SK-N-SH (cell line): ENCODE measurements around the gene RREB1. TPM values are rescaled to one million over a fixed set of nuclear protein-coding genes. Genes with fewer than 3 reads are reported as not detected.

Source experiments
- CTCF ChIA-PET: fragments of 300-600, 350-600 bp; formaldehyde crosslinking; extraction: SDS; loops from one replicate; lab custom pipeline; 2021; lab: Yijun Ruan, JAX
- POLR2A ChIA-PET: fragments of 350-600 bp; sonication (Branson Sonifier 250); formaldehyde crosslinking; extraction: SDS; loops from one replicate; lab custom pipeline; 2020; ENCODE audit warnings: antibody characterized with exemption, inconsistent platforms; lab: Yijun Ruan, JAX
- DNase-seq: peaks from one replicate; pipeline ENCODE4 v3.0.0; 2012
- H2AFZ ChIP-seq: fragments of 200-600 bp; sonication (generic); 2 replicates; pipeline ENCODE4 v1.8.1; 2016; ENCODE audit warnings: antibody characterized with exemption, mild to moderate bottlenecking, low read depth
- H3F3A ChIP-seq: fragments of 200-600 bp; sonication (generic); replicated peaks from 2 replicates; pipeline ENCODE3; 2016; ENCODE audit warnings: antibody characterized with exemption, mild to moderate bottlenecking; ENCODE audit not compliant: insufficient read depth
- H3K27ac ChIP-seq, 2 experiments: fragments of 200-500 bp in 1 of 2; fragments of 200-600 bp in 1 of 2; sonication (Bioruptor generic) in 1 of 2; sonication (generic), shearing (Covaris generic) in 1 of 2; 2 replicates each; pipeline versions ENCODE4 v1.5.1 to v1.6.1; 2014 to 2016; ENCODE audit warnings: low read depth in 2 of 2, inconsistent platforms in 1 of 2, low read length in 1 of 2, mild to moderate bottlenecking in 1 of 2, mixed read lengths in 1 of 2
- H3K27me3 ChIP-seq: fragments of 200-600 bp; sonication (generic), shearing (Covaris generic); 2 replicates; pipeline ENCODE4 v1.6.1; 2016; ENCODE audit warnings: mixed run types; ENCODE audit not compliant: insufficient read depth
- H3K36me3 ChIP-seq, 2 experiments: fragments of 200-500 bp in 1 of 2; fragments of 200-600 bp in 1 of 2; sonication (Bioruptor generic) in 1 of 2; sonication (generic) in 1 of 2; replicated peaks in 1 of 2; 2 replicates each; pipeline versions ENCODE3 to v1.5.1; 2014 to 2016; ENCODE audit warnings: low read length in 1 of 2, mild to moderate bottlenecking in 1 of 2; ENCODE audit not compliant: insufficient read depth in 2 of 2, control insufficient read depth in 1 of 2
- H3K4me1 ChIP-seq, 2 experiments: fragments of 200-500 bp in 1 of 2; fragments of 200-600 bp in 1 of 2; sonication (Bioruptor generic) in 1 of 2; sonication (generic), shearing (Covaris generic) in 1 of 2; 2 replicates each; pipeline versions ENCODE4 v1.5.1 to v1.6.1; 2014 to 2016; ENCODE audit warnings: low read depth in 1 of 2, low read length in 1 of 2, mixed run types in 1 of 2; ENCODE audit not compliant: insufficient read depth in 2 of 2, control insufficient read depth in 1 of 2
- H3K4me2 ChIP-seq: fragments of 200-600 bp; sonication (generic), shearing (Covaris generic); 2 replicates; pipeline ENCODE4 v1.6.1; 2017; ENCODE audit warnings: mixed run types
- H3K4me3 ChIP-seq, 2 experiments: fragments of 200-500 bp in 1 of 2; fragments of 200-600 bp in 1 of 2; sonication (Bioruptor generic) in 1 of 2; sonication (generic), shearing (Covaris generic) in 1 of 2; 2 replicates each; pipeline versions ENCODE4 v1.5.1 to v1.8.1; 2014 to 2016; ENCODE audit warnings: low read depth in 2 of 2, inconsistent platforms in 1 of 2, low read length in 1 of 2, mild to moderate bottlenecking in 1 of 2, mixed read lengths in 1 of 2, moderate library complexity in 1 of 2
- H3K79me2 ChIP-seq: fragments of 200-600 bp; sonication (generic); 2 replicates; pipeline ENCODE4 v1.8.1; 2017; ENCODE audit warnings: mild to moderate bottlenecking; ENCODE audit not compliant: insufficient read depth
- H3K9ac ChIP-seq: fragments of 200-600 bp; sonication (generic); 2 replicates; pipeline ENCODE4 v1.6.1; 2017; ENCODE audit warnings: mixed run types
- H3K9me2 ChIP-seq: fragments of 200-600 bp; sonication (generic); 2 replicates; pipeline ENCODE4 v1.6.1; 2017; ENCODE audit warnings: mixed run types
- H3K9me3 ChIP-seq: fragments of 200-600 bp; sonication (generic); 2 replicates; pipeline ENCODE4 v1.6.1; 2017; ENCODE audit warnings: mixed run types, mild to moderate bottlenecking, moderate library complexity
- H4K20me1 ChIP-seq: fragments of 200-600 bp; sonication (generic); 2 replicates; pipeline ENCODE4 v1.6.1; 2017; ENCODE audit warnings: mild to moderate bottlenecking, mixed run types; ENCODE audit not compliant: insufficient read depth
- CHD2 ChIP-seq: fragments of 150-350 bp; IDR thresholded peaks from 2 replicates; pipeline ENCODE4 v1.6.1; 2018; ENCODE audit warnings: low read length; ENCODE audit not compliant: partially characterized antibody
- CTCF ChIP-seq: fragments of 200-600 bp; sonication (generic); IDR thresholded peaks from 2 replicates; pipeline ENCODE4 v1.6.1; 2017; ENCODE audit warnings: antibody characterized with exemption, mild to moderate bottlenecking, moderate library complexity
- EZH2phosphoT487 ChIP-seq: fragments of 200-600 bp; sonication (generic); IDR thresholded peaks from 2 replicates; pipeline ENCODE4 v1.6.1; 2017; ENCODE audit warnings: low read depth, mixed run types, mild to moderate bottlenecking, antibody characterized with exemption, moderate library complexity, borderline replicate concordance
- FOXM1 ChIP-seq: IDR thresholded peaks from 2 replicates; pipeline ENCODE4 v1.4.0; 2012; ENCODE audit warnings: low read depth, mild to moderate bottlenecking
- POLR2AphosphoS5 ChIP-seq: IDR thresholded peaks from 2 replicates; pipeline ENCODE4 v1.6.1; 2012; ENCODE audit warnings: low read depth, low read length
- TAF1 ChIP-seq: IDR thresholded peaks from 2 replicates; pipeline ENCODE4 v1.6.1; 2012; ENCODE audit warnings: low read depth, mild to moderate bottlenecking, low read length, moderate library complexity, borderline replicate concordance
- USF1 ChIP-seq: IDR thresholded peaks from 2 replicates; pipeline ENCODE4 v1.4.0; 2012; ENCODE audit warnings: low read depth, borderline replicate concordance
- YY1 ChIP-seq: IDR thresholded peaks from 2 replicates; pipeline ENCODE4 v1.4.0; 2012; ENCODE audit warnings: low read depth, mild to moderate bottlenecking
- ZBTB33 ChIP-seq: IDR thresholded peaks from 2 replicates; pipeline ENCODE4 v1.4.0; 2012; ENCODE audit warnings: low read depth, borderline replicate concordance
- WGBS: methylation state at CpG from one replicate; pipeline ENCODE4 v1.1.6; 2017; ENCODE audit warnings: low lambda C conversion rate; 5-methylcytosine and 5-hydroxymethylcytosine counted together
- polyA plus RNA-seq, 3 experiments: library from polyadenylated mRNA; depleted of rRNA; stranded (reverse); fragments of >200 nt; gene quantifications; 2 replicates each; pipeline ENCODE4 v1.2.3, GENCODE V29; 2012

RREB1 gene
- polyA plus RNA-seq, 1 of the 3 experiments (the other 2 are of a cell fraction) = 2.0 TPM

- Histone ChIP-seq H2AFZ (no peak overlapping the region), H3K9me2 (no peaks in the 10 kb centered on the region), H3K9ac (no peak overlapping the region), H3K36me3 (peaks cover 4 to 15% of the 10 kb centered on the region in 2 experiments), H3K79me2 (no peaks in the 10 kb centered on the region; the same call in 1 of the 2 replicates), H3K9me3 (no peaks in the 10 kb centered on the region), H4K20me1 (no peaks in the 10 kb centered on the region), H3K4me2 (no peak overlapping the region), H3K27me3 (no peaks in the 10 kb centered on the region), H3K4me1 (no peaks in the 10 kb centered on the region), H3K27ac (no peak overlapping the region), H3K4me3 (no peak overlapping the region), H3F3A (no peaks in the 10 kb centered on the region)
- no peak for TF ChIP-seq CHD2
- TF ChIP-seq FOXM1 = no peak
- no peak for TF ChIP-seq USF1
- TF ChIP-seq TAF1 = no peak
- TF ChIP-seq POLR2AphosphoS5 = no peak
- TF ChIP-seq ZBTB33 = no peak
- no peak for TF ChIP-seq EZH2phosphoT487
- TF ChIP-seq CTCF = no peak
- WGBS = 71% methylated on average over 3 of the region's 3 CpGs
- POLR2A ChIA-PET = no interaction called here
- CTCF ChIA-PET = interaction anchor here (1.1 kb wide), 1 partner anchor 34 kb away, joined by 3 read pairs; no protein-coding TSS in a partner anchor
- DNase-seq = no peak
Measured at GRCh38 chr6:7204726-7205125, 97.0 kb downstream of the RREB1 start.

- Histone ChIP-seq H3K79me2 (no peaks in the 10 kb centered on the region), H3K36me3 (peaks cover 14 to 25% of the 10 kb centered on the region in 2 experiments), H3K4me2 (no peak overlapping the region), H4K20me1 (no peaks in the 10 kb centered on the region), H2AFZ (no peak overlapping the region), H3F3A (no peaks in the 10 kb centered on the region), H3K9me2 (no peaks in the 10 kb centered on the region), H3K9me3 (no peaks in the 10 kb centered on the region), H3K27ac (no peak overlapping the region), H3K27me3 (no peaks in the 10 kb centered on the region), H3K4me3 (no peak overlapping the region), H3K9ac (no peak overlapping the region), H3K4me1 (no peaks in the 10 kb centered on the region; a peak in 1 of 4 replicates)
- ChIA-PET POLR2A (no interaction called here), CTCF (interaction anchor here (1.2 to 1.8 kb wide), 2 partner anchors 11 to 24 kb away, joined by 3 to 5 read pairs; no protein-coding TSS in a partner anchor)
- no peak for DNase-seq
- TF ChIP-seq YY1 (no peak), ZBTB33 (no peak)
- WGBS = 41% methylated on average over 4 of the region's 4 CpGs
Measured at GRCh38 chr6:7207720-7208119, 100.0 kb downstream of the RREB1 start.
